NCI-H345 treated with DMSO at 0.1 percent for 48 hours (cell line): Measurements from ENCODE around the gene KCNJ18.
"Not testable (repeated sequence)": the region's sequence is repeated elsewhere in the genome, so short reads cannot be mapped to it uniquely, and the experiment has no call there.

Source experiments
- DNase-seq: peaks from one replicate; lab custom pipeline; 2025; ENCODE audit not compliant: unreplicated experiment; lab: John Stamatoyannopoulos, UW

Gene KCNJ18

DNA sequence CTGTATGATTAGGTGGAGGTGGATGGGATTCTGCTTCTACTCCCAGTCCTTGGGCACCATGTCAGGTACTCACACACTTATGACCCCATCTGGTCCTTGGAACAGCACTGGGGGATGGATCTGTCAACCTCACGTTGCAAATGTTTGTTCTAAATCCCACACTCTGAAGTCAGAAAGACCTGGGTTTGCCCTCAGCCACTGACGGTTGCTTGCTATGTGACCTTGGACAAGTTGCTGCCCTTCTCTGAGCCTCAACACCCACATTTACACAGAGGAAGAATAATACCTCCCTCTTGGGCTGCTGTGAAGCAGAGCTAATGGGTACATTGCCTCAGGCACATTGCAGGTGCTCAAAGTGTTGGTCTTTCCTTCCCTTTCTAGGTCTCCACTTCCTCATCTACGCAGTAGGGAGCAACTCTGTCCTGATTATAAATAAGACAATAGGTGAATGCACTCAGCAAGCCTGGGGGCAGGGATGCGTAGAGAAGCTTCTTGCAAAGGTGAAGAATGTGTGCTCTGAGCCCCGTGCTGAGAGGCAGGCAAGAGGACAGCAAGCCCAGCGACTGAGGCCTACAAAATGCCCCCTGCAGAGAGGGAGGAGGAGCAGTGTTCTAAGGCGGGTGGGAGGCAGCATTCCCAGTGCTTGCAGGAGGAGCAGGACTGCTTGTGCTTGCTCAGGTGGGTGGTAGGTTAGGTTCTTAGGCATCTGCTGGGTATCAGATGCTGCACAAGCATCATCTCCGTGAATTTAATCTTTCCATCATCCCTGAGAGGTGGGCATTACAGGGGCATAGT lies 21.8 kb upstream of the KCNJ18 start:
- DNase-seq, result not testable (repeated sequence)

DNA sequence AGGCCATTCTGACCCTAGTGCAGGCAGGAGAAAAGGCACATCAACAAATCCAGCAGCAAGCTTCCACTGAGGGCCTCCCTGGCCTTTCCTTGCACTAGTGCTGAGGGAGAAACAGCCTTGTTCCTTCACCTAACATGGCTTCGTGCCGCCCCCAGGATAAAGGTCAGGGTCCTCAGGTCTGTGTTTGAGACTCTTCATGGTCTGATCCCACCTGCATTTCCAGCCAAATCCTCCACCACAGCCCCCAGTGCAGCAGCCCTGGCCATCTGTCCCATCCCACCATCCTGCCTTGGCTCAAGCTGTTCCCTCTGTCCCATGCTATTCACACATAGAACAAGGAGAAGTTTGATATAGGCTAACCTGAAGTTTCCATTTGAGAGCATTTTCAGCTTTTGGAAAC lies 20.9 kb upstream of the KCNJ18 start:
- not testable (repeated sequence) for DNase-seq

DNA sequence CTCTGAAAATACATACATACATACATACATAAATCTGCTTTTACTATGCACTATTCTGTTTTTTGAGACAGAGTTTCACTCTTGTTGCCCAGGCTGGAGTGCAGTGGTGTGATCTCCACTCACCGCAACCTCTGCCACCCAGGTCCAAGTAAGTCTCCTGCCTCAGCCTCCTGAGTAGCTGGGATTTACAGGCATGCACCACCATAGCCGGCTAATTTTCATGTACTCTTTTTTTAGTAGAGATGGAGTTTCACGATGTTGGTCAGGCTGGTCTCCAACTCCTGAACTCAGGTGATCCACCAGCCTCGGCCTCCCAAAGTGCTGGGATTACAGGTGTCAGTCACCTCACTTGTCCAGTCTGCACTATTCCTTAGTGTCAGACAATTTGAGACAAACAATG lies 20.5 kb upstream of the KCNJ18 start:
- not testable (repeated sequence) for DNase-seq

DNA sequence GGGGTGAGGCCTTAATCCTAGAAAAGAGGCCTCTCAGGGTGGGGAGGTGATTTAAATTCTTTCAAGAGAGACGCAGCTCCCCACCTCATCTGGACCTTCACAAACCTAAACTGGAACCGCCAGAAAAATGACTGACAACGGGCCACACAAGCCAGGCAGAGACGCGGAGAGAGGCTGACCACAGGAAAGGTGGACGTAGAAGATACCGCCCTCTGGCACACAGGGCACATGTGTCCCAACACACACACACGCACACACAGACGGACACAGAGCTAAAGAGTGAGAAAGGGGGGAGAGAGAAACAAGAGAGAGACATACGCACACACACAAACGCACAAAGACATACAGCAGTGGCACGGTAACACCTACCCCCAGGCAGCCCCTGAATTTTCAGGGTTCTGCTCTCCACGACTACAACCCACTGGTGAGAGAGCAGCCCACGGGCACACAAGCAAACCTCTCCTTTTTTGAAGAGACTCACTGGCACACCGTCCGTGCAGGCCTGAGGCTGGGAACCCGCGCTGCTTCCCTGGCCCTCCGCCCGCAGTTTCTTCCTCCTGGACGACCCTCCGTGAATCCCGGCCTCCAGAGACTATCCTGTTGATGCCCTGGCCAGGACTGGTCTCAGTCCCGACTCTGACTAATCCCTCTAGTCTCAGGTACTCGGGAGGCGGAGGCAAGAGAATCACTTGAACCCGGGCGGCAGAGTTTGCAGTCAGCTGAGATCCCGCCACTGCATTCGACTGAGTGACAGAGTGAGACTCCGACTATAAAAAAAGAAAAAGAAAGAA lies 18.7 kb upstream of the KCNJ18 start:
- DNase-seq, result not testable (repeated sequence)

DNA sequence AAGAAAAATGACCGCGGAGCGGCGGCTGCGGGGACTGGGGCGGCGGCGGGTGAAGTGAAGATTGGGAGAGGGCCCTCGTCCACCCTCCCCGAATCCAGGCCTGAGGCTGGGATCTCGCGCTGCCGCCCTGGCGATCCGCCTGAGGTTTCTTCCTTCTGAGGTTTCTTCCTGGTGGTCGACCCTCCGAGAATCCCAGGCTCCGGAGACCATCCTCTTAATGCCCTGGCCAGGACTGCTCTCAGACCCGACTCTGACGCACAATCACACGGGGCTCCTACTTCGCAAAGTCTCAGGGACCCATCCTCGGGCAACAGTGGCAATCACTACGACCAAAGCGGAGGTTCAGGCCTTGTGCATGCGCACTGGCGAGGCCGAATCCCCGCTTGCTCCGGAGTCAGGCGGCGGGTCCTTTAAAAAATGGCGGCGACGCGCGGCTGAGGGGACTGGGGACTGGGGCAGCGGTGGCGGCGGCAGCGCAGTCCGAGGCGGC lies 18.0 kb upstream of the KCNJ18 start:
- no peak for DNase-seq

DNA sequence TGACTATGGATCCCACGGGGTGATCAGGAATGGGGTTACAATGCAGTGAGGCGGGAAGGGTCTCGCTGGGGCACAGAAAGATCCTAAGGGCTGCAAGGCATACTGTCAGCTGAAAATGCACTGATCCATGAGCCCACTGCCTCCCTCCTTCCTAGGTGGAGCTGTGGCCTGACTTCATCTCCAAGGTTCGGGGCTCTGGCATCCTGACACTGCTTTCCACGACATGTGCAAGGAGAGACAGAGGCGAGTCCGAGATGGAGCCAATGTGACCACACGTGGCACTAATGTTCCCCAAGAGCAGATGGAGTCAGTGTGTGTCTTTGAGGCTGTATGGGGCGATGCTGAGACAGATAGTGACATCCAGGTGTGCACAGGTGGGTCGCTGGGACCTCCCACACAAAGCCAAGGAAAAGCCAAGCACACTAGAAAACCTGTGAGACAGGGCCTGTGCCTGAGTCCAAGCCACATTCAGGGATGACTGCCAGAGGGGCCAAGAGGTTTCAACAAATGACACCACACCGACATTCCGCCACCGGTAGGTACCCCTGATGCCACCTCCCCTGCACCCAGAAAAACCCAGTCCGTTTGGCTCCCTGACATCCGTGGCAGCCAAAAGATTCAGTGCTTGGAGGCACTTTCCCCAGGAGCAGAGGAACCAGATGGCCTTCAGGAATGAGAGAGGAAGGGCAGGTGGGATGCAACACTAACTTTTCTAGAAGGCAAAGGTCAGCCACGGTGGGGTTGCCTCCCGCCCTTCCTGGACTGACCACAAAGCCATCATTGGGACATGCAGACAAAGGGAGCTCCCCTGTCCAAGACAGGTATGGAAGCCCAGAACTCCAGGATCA lies 17.2 kb upstream of the KCNJ18 start:
- DNase-seq, result not testable (repeated sequence)

DNA sequence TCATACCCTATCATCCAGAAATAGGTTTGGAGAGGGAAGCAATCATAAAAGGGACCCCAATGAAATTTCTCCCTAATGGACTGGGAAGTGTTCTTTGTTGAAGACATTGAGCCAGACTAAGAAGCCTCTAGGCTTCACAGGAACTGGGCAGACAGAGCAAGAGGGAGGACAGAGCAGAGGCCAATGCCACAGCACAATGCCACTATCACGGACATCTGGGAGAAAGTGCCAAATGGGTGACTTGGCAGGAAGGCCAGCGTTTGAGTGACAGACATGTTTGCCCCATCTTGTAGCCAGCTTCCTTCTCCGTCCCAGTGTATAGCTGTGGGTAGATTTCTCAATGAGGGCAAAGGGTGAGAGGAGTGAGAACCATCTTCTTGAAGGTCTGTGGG lies 16.6 kb upstream of the KCNJ18 start:
- DNase-seq, result not testable (repeated sequence)

DNA sequence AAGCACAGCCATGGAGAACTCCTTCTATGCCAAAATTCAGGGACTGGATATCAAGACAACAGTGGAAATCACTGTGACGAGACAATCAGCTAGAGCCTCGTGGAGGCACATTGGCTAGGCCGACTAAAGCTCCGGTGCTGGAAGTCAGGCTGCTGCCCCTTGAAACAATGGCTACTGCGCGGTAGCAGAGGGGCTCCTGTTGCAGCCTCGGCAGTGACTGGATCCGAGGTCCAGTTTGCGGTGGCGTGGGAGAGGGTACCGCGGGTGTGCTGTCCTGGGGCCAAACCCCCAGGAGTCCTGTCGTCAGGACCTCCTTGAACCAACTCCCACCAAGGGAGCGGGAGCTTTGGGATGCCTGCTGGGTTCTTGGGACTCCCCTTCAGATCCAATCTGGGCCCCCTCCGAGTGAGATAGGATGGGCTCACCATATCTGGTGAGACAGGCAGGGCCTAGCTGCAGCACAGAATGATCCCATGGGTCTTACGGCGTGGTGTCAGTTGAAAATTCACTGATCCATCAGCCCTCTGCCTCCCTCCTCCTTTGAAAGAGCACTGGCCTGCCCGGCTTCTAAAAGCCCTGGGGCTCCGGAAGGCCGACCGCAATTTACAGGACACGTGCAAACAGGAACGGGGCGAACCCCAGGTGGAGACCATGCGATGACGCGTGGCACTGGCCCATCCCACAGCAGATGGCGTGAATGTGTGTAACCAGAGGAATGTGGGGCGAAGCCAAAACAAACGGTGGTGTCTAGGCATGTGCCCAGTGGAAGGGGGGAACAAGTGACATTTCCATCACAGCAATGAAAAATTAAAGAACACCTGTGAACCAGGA lies 15.8 kb upstream of the KCNJ18 start:
- DNase-seq, result no peak

DNA sequence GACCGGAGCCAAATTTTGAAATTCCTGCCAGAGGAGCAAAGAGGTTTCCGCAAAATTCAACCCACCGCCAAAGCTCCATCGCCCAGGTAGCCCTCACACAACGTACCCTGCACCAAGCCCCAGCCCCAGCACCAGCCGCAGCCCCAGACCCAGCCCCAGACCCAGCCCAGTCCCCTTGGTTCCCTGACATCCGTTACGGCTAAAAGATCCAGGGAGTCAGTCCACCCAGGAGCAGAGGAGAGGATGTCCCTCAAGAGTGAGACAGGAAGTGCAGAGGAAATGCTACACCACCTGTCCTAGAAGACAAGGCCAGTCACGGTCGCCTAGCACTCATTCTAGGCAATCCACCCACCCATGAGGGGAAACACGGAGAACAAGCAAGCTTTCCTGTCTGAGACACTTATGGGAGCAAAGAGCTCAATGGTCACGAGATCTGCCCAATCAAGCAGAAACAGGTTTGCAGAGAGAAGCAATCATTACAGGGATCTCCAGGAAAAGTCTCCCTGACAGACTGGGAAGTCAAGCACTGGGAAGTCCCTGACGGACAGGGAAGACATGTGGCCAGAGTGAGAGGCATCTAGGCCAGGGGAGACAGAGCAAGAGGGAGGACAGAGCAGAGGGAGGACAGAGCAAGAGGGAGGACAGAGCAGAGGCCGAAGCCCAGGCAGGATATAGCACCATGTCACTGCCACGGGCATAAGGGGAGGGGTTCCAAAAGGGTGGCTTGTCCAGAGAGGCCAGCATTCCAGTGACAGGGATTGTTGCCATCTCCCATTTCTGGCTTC lies 15.0 kb upstream of the KCNJ18 start:
- no peak for DNase-seq

DNA sequence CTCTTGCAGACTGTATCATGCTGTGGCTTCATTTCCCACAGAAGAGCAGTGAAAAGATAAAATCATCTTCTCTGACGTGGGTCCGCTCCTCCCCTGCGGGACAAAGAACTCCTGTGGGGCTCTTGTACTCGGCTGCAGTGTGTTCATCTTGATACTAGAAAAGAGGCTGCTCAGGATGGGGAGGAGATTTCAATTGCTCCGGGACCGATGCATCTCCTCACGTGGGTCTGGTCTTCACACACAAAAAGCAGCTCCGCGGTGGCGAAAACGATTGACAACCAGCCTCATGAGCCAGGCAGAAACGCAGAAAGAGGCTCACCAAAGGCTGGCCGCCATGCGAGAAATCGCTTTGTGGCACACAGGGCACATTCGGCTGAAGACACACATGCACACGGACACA lies 14.4 kb upstream of the KCNJ18 start:
- no peak for DNase-seq

DNA sequence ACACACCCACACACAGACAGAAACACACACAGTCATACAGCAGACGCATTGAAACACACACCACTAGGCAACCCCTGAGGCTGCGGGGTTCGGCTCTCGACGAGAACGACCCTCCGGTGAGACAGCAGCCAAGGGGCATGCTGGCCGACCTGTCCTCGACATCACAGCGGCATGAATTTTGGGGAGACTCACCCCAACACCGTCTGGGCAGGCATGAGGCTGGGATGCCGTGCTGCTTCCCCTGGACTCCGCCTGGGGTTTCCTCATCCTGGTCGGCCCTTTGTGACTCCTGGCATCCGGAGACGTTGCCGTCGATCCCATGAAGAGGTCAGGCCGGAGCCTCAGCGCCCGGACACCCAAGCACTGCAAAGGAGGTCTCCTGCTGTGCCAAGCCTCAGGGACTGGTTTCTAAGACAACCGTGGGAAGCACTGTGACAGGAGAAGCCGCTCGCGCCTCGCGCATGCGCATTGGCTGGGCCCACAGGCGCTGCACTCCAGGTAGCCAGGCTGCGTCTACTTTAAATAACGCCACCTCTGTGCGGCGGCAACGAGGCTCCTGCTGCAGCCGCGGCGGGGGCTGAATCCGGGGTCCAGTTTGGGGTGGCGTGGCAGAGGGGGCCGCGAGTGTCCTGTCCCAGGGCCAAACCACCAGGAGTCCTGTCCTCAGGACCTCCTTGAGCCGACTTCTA lies 13.8 kb upstream of the KCNJ18 start:
- no peak for DNase-seq

DNA sequence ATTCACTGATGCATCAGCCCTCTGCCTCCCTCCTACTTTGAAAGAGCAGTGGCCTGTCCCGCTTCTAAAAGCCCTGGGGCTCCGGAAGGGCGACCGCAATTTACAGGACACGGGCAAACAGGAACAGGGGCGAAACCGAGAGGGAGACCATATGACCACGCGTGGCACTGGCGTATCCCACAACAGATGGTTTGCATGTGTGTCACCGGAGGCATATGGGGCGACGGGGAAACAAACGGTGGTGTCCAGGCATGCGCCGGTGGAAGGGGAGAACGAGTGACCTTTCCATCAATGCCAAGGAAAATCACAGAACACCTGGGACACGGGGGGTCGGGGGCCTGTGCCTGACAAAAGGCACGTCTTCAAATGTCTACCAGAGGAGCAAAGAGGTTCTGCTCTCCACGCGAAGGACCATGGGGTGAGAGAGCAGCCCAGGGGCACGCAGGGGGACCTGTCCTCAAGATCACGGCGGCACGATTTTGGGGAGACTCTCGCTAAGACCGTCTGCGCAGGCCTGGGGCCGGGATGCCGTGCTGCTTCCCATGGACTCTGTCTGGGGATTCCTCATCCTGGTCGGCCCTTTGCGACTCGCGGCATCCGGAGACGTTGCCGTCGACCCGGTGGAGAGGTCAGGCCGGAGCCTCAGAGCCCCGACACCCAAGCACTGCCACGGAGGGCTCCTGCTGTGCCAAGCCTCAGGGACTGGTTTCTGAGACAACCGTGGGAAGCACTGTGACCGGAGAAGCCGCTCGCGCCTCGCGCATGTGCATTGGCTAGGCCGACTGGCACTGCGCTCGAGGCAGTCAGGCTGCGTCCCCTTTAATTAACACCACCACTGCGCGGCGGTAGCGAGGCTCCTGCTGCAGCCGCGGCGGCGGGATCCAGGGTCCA lies 12.8 kb upstream of the KCNJ18 start:
- no peak for DNase-seq

DNA sequence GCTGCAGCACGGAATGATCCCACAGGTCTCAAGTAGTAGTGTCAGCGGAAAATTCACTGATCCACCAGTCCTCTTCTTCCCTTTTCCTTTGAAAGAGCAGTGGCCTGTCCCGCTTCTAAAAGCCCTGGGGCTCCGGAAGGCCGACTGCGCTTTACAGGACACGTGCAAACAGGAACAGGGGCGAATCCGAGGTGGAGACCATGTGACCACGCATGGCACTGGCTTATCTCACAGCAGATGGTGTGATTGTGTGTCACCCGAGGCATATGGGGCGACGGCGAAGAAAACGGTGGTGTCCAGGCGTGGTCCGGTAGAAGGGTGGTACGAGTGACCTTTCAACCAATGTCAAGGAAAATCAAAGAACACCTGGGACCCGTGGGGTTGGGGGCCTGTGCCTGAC lies 12.0 kb upstream of the KCNJ18 start:
- no peak for DNase-seq

DNA sequence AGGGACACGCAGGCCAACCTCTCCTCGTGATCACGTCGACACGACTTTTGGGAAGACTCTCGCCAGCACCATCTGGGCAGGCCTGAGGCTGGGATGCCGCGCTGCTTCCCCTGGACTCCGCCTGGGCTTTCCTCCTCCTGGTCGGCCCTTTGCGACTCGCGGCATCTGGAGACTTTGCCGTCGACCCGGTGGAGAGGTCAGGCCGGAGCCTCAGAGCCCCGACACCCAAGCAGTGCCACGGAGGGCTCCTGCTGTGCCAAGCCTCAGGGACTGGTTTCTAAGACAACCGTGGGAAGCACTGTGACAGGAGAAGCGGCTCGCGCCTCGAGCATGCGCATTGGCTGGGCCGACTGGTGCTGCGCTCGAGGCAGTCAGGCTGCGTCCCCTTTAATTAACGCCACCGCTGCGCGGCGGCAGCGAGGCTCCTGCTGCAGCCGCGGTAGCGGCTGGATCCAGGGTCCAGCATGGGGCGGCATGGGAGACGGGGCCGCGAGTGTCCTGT lies 11.4 kb upstream of the KCNJ18 start:
- DNase-seq, result not testable (repeated sequence)

DNA sequence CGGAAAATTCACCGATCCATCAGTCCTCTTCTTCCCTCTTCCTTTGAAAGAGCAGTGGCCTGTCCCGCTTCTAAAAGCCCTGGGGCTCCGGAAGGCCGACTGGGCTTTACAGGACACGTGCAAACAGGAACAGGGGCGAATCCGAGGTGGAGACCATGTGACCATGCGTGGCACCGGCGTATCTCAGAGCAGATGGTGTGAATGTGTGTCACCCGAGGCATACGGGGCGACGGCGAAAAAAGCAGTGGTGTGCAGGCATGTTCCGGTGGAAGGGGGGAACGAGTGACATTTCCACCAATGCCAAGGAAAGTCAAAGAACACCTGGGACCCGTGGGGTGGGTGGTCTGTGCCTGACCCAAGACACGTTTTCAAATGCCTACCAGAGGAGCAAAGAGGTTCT lies 10.7 kb upstream of the KCNJ18 start:
- DNase-seq, result not testable (repeated sequence)

DNA sequence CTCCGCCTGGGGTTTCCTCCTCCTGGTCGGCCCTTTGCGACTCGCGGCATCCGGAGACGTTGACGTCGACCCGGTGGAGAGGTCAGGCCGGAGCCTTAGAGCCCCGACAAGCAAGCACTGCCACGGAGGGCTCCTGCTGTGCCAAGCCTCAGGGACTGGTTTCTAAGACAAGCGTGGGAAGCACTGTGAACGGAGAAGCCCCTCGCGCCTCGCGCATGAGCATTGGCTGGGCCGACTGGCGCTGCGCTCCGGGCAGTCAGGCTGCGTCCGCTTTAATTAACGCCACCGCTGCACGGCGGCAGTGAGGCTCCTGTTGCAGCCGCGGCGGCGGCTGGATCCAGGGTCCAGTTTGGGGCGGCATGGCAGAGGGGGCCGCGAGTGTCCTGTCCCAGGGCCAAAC lies 10.2 kb upstream of the KCNJ18 start:
- DNase-seq, result not testable (repeated sequence)

DNA sequence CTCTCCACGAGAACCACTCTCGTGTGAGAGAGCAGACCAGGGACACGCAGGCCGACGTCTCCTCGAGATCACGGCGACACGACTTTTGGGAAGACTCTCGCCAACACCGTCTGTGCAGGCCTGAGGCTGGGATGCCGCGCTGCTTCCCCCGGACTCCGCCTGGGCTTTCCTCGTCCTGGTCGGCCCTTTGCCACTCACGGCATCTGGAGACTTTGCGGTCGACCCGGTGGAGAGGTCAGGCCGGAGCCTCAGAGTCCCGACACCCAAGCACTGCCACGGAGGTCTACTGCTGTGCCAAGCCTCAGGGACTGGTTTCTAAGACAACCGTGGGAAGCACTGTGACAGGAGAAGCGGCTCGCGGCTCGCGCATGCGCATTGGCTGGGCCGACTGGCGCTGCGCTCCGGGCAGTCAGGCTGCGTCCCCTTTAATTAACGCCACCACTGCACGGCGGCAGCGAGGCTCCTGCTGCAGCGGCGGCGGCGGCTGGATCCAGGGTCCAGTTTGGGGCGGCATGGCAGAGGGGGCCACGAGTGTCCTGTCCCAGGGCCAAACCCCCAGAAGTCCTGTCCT lies 9.1 kb upstream of the KCNJ18 start:
- DNase-seq, result not testable (repeated sequence)
